Stimulated activated CD8-positive, alpha-beta memory T cell treated with anti-CD3 and anti-CD28 coated beads, Interleukin-15, amount 100 ng/mL, for 4 hours (primary cell): ENCODE results near the gene PWWP2A.

Experiments used
- DNase-seq, 2 donors: peaks; one replicate each; pipeline ENCODE4 v3.0.0-alpha.2; 2020; ENCODE audit warnings: low read depth in 2 of 2

Gene PWWP2A

DNA sequence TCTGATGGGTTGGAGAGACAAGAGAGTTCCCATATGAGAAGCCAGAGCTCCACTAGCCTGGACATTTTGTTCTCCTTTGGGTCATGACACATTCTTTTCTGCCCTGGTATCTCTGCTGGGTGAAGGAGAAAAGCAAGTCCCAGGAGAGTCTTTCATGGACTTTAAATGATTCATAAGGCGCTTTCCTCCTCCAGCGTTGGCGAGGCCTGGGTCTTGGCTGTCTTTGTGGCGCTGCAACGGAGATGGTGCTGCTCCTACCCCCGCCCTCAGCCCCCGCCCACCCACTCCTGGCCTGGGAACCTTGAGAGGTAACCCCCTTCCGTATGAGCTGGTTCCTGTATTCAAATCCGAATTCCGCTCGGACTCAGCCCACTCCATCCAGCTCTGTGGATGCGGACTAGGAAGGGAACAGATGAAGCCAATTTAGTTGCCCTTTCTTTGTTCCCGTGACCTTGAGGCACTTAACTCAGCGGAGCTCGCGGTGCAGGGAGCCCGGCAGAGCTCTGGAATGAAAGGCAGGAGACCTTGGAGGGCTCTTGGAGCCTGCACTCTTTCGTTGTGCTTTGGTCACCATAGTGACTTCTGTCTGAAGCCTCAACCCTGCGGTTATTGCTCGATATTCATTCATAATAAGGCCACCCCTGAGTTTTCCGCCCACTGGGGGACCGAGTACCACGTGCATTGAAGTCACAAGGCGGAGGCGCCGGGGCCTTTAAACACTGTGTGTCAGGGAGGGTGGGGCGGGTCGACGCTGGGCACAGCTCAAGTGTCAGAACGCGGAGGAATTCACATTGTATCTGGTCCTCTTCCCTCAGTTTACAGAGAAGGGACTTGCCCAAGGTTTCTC lies 14.0 kb upstream of the PWWP2A start:
- DNase-seq: no peak

DNA sequence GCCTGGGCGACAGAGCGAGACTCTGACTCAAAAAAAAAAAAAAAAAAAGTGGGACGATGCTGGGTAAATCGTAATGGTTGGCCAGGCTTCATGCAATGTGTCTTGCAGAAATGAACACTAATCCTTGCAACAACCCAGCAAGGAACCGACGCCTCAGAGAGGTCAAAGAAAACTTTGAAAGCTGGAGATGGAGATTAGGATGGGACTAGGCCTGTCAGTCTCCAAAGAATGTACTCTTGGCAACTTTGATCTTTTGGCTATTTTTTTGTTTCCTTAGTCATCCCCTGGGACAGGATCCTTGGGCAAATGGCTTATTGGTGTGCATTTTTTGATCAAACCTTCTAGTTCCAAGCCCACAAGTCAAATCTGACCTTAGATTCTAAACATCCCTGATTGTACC lies 10.6 kb upstream of the PWWP2A start:
- no peak for DNase-seq

DNA sequence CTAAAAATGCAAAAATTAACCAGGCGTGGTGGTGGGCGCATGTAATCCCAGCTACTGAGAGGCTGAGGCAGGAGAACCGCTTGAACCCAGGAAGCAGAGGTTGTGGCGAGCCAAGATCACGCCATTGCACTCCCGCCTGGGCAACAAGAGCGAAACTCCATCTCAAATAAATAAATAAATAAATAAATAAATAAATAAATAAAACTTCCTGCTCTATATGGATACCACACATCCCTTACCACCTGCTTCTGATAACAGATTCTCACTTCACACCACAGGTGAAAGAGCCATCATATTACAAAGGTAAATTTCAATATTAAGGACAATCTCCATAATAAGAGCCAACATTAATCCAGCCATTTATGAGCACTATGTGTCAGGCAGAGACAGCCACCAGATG lies 9.4 kb upstream of the PWWP2A start:
- DNase-seq: no peak

DNA sequence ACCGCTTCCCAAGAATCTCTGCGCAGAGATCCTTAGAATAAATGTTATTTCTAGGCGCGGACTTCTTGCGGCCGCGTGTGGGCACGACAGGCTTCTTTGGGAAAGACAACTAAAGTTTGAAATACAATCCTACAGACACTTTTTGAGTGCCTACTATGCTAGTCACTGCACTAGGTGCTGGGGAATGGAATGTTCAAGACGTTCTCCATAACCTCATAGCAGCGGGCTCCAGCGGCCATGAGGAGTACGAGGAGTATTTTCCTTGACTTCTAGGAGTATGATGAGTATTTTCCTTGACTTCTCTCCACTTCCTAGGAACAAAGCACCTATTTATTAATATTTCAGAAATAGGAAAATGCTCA lies 636 bp upstream of the PWWP2A start:
- DNase-seq: no peak

- DNase-seq: peak; percentile 22 to 28
These were observed 705 bp downstream of the PWWP2A start for GRCh38 chr5:160118349-160119141.

GRCh38 chr5:160116991-160117390 lies 2.3 kb downstream of the PWWP2A start:
- DNase-seq: no peak

DNA sequence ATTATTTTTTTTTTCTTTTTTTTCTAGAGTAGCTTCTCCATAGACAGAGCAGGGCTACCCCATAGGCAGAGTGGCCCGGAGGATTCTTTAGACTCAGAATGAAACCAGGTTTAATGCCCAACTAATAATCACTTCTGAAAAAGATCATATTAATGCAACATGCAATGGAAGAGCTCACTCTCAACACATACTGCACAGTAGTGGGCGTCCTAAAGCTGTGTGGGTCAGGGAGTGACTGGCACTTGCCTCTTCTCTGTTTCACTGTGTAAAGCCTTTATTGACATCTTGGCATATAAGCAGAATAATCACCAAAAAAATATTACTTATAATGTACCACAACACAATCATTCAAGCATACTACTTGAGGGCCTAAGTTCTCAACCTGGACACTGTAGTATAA lies 11.1 kb downstream of the PWWP2A start:
- no peak for DNase-seq

- DNase-seq: no peak
These were observed 13.4 kb downstream of the PWWP2A start for GRCh38 chr5:160105686-160106360.

GRCh38 chr5:160097991-160098390 lies 21.3 kb downstream of the PWWP2A start:
- no peak for DNase-seq

GRCh38 chr5:160096178-160096577 lies 23.1 kb downstream of the PWWP2A start:
- no peak for DNase-seq

- no peak for DNase-seq
These were observed 26.1 kb downstream of the PWWP2A start for GRCh38 chr5:160092960-160093707.

DNA sequence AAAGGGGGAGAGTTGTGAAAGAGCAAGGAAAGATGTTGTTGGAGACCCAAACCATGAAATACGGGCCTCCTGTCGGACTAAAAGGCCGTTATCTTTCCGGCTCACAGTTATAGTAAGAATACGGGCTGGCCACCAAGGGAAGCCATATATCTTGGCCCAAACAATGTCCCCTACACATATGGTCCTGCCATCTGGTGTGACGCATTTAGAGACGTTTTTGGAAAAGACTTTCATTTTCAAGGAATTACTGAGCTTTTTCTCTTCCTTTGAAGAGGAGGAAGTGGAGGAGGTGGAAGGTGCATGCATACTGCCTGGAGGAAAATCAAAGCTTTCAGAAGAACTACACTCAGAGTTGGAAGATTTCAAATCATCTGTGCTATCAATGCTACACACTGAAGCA lies 26.7 kb downstream of the PWWP2A start:
- DNase-seq: no peak

DNA sequence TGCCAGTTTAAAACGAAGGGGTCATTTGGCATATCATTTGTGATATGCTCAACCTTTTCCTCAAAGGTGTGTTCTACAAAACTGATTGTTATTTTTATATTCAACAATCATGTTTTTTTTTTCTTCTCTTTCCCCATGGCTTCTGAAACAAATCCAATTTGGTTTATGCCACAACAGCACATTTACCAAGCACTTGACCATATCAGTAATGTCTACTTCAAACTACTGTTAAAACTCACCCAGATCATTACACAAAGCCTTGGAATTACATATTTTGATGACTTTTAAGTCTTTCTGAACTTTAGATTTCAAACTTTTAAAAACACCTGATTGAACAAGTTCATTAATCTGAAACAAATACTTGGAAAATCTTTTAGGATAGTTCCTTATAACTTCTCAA lies 29.2 kb downstream of the PWWP2A start:
- DNase-seq: no peak

DNA sequence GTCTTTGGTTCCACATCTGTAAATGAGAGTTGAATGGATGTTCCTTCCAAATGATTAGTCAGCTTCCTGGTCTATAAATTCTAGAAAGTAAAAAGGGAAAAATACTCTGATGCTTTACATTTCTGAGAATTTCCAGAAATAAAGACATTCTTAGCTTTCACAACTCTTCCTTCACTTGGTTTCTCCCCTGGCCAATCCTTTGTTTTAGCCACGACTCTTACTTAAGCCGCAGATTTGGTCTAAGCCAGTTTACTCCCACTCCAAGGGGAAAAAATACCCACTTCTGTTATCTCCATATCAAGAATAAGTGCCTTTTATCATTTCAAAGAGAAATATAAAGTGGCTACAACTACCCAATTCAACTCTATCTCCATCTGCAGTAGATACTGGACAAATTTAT lies 29.7 kb downstream of the PWWP2A start:
- no peak for DNase-seq

GRCh38 chr5:160088805-160089204 lies 30.4 kb downstream of the PWWP2A start:
- no peak for DNase-seq

GRCh38 chr5:160087199-160087598 lies 32.1 kb downstream of the PWWP2A start:
- no peak for DNase-seq

DNA sequence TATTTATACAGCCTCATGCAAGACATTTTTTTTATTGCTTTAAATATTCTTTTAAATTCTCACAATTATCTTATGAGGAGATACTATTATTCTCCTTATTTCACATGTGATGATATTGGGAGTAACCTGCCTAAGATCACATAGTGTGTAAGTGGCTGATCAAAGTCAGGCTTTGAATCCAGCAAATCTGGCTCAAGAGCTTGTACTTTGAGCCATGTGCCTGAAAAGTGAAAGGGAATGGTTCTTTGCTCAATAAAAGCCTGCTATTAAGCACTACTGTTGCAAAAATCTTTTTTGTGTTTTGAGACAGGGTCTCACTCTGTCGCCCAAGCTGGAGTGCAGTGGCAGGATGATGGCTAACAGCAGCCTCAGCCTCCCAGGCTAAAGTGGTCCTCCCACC lies 35.1 kb downstream of the PWWP2A start:
- no peak for DNase-seq

DNA sequence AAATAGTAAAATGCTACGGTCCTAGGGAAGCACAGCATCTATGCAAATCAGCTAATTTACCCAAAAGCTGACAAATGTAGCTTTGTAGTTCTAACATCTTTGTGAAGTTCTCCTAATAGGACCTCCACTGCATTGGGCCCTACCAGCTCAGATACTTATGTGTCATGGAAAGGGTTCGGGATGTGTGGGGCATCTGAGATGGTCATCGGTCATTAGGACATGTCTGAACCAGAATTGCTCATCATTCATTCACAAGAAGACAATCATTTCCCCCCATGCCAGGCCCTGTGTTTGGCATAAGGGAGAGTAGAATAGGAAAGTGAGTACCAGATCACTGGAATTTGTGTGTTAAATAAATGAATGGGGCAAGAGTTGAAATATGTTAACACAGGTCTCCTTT lies 35.7 kb downstream of the PWWP2A start:
- no peak for DNase-seq

DNA sequence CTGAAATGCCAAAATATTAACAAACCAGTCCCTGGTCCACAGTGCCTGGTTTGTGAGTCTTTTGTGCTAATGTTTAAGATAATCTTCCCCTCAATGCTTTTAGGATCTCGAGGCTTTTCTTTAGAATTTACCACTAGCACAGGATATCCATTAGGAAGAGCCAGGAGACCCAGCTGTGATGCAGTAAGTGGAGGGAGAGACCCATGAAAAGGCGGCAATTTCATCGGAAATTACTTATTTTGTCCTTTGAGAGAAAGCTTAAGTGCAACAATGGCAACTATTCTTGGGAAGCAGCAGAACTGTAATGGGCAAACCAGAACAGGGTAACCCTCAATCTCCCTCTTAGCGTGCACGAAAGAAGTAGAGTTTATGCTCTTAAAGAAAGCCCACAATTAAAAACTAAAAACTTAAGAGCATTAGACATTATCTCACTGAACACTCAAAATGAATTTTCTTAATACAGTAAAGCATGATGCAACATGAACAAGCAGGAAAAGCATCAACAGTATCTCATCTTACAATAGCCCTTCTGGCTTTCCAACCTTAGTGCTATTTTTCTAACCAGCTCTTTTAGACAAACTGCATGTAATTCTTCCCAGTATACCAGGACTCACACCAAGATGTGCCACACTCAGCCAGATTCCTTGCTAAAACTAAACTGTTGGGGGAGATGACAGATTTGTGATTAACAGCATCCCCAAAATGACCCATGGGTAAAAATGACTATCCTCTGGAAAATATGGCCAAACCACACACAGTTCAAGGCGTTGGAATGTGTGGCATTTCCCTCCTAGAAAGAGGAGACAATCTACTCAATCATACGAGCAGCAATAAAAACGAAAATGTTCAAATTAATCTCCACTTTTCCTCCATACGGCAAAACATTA lies 36.4 kb downstream of the PWWP2A start:
- DNase-seq: no peak

DNA sequence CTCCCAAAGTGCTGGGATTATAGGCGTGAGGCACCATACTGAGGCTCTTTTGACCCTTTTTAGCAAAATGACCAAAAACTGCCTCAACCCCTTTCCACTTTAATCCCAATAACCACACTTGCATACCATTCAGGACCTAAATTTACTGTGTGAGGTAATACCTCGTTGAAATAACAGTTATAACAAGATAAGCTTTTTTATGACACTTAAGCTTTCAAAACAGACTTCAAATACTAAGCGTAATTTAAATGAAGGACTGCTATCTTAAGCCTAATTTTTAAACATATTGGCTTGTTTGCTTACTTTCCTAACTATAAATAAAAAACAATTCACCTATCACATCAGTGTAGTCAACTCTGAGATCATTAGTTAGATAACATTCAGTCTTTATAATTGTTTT lies 37.8 kb downstream of the PWWP2A start:
- DNase-seq: no peak

- DNase-seq: no peak
These were observed 39.5 kb downstream of the PWWP2A start for GRCh38 chr5:160079753-160080152.
